ENCODE results near the gene SPDL1.

The SPDL1 gene

DNA sequence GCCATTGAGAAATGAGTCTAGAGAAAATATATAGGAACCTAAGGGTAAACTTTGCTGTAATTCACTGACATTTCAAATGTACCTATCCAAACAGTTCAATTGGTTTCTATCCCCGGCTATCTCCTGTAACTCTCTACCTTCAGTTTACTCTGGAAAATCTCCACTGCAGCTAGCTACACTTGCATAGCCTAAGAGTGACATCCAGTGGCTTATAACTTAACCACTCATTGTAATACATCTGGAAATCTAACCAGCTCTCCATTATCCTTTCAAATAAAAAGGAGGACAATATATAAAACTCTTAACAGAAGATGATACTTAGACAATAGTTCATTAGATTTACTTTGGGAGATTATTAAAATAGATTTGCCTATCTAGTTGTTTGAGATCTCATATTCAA, 35.3 kb upstream of the SPDL1 start:
- no peak overlapping the region for H3K27ac ChIP-seq (ENCODE audit: low read depth in 2 of 2, low read length in 2 of 2)
- no peak overlapping the region for H3K9ac ChIP-seq (ENCODE audit: low read depth in 1 of 2, low read length in 2 of 2)
- no peaks in the 10 kb centered on the region for H3K4me1 ChIP-seq (ENCODE audit: control insufficient read depth in 2 of 2, insufficient read depth in 2 of 2, low read length in 2 of 2)
- H3K36me3 ChIP-seq (ENCODE audit: control insufficient read depth in 2 of 2, insufficient read depth in 2 of 2, low read length in 2 of 2) = no peaks in the 10 kb centered on the region
- H3K27me3 ChIP-seq (ENCODE audit: control insufficient read depth in 2 of 2, insufficient read depth in 2 of 2, low read length in 2 of 2) = peaks cover 0 to 4% of the 10 kb centered on the region in 2 donors
- no peak overlapping the region for H3K4me3 ChIP-seq (ENCODE audit: low read length in 2 of 2)
- H3K9me3 ChIP-seq (ENCODE audit: control insufficient read depth in 2 of 2, low read length in 2 of 2) = no peaks in the 10 kb centered on the region

DNA sequence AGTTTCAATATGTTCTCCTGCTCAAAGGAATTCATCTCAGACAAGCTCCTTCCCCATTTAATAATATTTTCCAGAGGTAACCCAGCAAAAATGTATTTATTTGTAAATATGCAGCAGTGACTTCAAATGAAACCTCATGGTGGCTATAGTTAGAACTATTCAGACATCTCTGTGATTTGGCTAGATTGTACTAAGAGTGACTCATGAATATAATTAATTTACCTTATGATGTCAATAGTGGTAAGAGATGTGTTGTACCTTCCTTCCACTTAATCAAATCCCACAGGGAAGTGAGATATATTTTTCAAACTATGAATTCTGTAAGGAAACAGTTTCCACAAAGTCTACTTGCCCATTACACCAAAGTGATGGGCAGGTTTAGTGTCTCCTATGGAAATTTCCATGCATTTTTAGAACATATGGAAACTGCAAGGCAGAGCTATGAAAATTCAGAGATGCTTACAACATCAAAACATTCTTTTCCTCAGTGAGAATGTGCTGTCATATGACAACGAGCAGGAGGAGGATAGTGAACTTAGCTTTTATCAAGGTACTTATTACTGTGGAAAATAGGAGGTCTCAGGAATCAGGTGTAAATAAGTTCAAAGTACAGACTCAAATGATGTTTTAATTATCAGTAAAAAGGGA, 34.0 kb upstream of the SPDL1 start:
- H3K27ac ChIP-seq (ENCODE audit: low read depth in 2 of 2, low read length in 2 of 2) = no peak overlapping the region
- H3K4me1 ChIP-seq (ENCODE audit: control insufficient read depth in 2 of 2, insufficient read depth in 2 of 2, low read length in 2 of 2) = no peaks in the 10 kb centered on the region
- H3K9ac ChIP-seq (ENCODE audit: low read depth in 1 of 2, low read length in 2 of 2) = no peak overlapping the region
- H3K36me3 ChIP-seq (ENCODE audit: control insufficient read depth in 2 of 2, insufficient read depth in 2 of 2, low read length in 2 of 2) = no peaks in the 10 kb centered on the region
- peaks cover 0 to 4% of the 10 kb centered on the region in 2 donors for H3K27me3 ChIP-seq (ENCODE audit: control insufficient read depth in 2 of 2, insufficient read depth in 2 of 2, low read length in 2 of 2)
- H3K9me3 ChIP-seq (ENCODE audit: control insufficient read depth in 2 of 2, low read length in 2 of 2) = no peaks in the 10 kb centered on the region
- no peak overlapping the region for H3K4me3 ChIP-seq (ENCODE audit: low read length in 2 of 2)

DNA sequence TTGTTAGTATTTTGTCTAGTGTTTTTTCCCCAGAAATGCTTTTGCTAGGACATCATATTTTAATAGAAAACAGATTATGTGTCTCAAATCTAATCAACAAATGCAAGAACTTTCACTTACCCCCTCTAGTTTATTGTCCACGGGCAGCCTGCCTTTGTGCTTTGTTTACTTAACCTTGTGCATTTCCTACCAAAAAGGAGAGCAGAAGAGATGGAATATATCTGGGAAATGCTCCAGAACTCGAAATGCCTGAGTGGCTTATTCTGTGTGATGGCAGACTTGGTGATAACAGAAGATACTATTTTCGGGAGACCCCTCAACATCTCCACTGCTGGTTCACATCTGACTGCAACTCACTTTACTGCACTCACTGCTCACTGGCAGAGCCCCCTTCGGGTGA, 33.3 kb upstream of the SPDL1 start:
- Histone ChIP-seq H3K4me3 (ENCODE audit: low read length in 2 of 2) (no peak overlapping the region), H3K36me3 (ENCODE audit: control insufficient read depth in 2 of 2, insufficient read depth in 2 of 2, low read length in 2 of 2) (no peaks in the 10 kb centered on the region), H3K27me3 (ENCODE audit: control insufficient read depth in 2 of 2, insufficient read depth in 2 of 2, low read length in 2 of 2) (peaks cover 0 to 4% of the 10 kb centered on the region in 2 donors), H3K9ac (ENCODE audit: low read depth in 1 of 2, low read length in 2 of 2) (no peak overlapping the region), H3K27ac (ENCODE audit: low read depth in 2 of 2, low read length in 2 of 2) (no peak overlapping the region), H3K4me1 (ENCODE audit: control insufficient read depth in 2 of 2, insufficient read depth in 2 of 2, low read length in 2 of 2) (no peaks in the 10 kb centered on the region), H3K9me3 (ENCODE audit: control insufficient read depth in 2 of 2, low read length in 2 of 2) (no peaks in the 10 kb centered on the region)

DNA sequence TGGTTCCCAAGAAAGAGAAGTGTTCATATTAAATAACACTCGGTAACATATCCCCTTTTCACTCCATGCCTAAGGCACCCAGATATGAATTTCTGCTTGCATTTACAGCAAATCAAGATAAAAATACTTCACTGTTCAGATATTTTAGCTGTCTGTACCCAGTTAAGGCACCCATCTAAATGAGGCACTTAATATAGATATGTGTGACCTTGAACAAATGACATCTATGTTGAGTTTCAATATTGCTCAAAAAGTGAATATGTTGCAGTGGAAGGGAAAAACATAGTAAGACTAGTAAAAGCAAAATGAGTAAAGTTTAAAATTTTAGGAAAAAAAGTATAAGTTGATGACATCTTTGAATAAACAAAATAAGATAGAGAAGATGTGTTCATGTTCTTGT, 32.4 kb upstream of the SPDL1 start:
- no peak overlapping the region for H3K4me3 ChIP-seq (ENCODE audit: low read length in 2 of 2)
- no peak overlapping the region for H3K27ac ChIP-seq (ENCODE audit: low read depth in 2 of 2, low read length in 2 of 2)
- H3K9me3 ChIP-seq (ENCODE audit: control insufficient read depth in 2 of 2, low read length in 2 of 2) = no peaks in the 10 kb centered on the region
- no peaks in the 10 kb centered on the region for H3K36me3 ChIP-seq (ENCODE audit: control insufficient read depth in 2 of 2, insufficient read depth in 2 of 2, low read length in 2 of 2)
- no peak overlapping the region for H3K9ac ChIP-seq (ENCODE audit: low read depth in 1 of 2, low read length in 2 of 2)
- no peaks in the 10 kb centered on the region for H3K4me1 ChIP-seq (ENCODE audit: control insufficient read depth in 2 of 2, insufficient read depth in 2 of 2, low read length in 2 of 2)
- peaks cover 0 to 4% of the 10 kb centered on the region in 2 donors for H3K27me3 ChIP-seq (ENCODE audit: control insufficient read depth in 2 of 2, insufficient read depth in 2 of 2, low read length in 2 of 2)

DNA sequence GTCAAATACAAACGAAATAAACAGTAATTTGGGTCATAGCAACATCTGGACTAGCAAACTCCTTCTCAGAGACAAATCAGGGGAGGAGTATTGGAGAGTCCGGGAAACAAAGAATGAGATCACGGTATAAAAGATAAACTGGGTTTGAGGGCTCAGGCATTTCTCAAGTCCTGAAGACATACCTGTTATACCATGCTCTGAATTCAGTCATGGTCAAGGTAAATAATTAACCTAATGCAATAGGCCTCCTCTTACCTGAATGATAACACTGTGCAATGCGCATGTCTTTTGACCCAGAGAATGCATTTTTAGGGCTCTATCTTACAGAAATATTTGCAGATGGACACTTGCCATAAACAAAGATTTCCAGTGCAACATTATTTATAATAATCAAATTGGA, 31.9 kb upstream of the SPDL1 start:
- H3K36me3 ChIP-seq (ENCODE audit: control insufficient read depth in 2 of 2, insufficient read depth in 2 of 2, low read length in 2 of 2) = no peaks in the 10 kb centered on the region
- no peak overlapping the region for H3K27ac ChIP-seq (ENCODE audit: low read depth in 2 of 2, low read length in 2 of 2)
- no peak overlapping the region for H3K4me3 ChIP-seq (ENCODE audit: low read length in 2 of 2)
- H3K27me3 ChIP-seq (ENCODE audit: control insufficient read depth in 2 of 2, insufficient read depth in 2 of 2, low read length in 2 of 2) = peaks cover 0 to 4% of the 10 kb centered on the region in 2 donors
- no peak overlapping the region for H3K9ac ChIP-seq (ENCODE audit: low read depth in 1 of 2, low read length in 2 of 2)
- no peaks in the 10 kb centered on the region for H3K4me1 ChIP-seq (ENCODE audit: control insufficient read depth in 2 of 2, insufficient read depth in 2 of 2, low read length in 2 of 2)
- H3K9me3 ChIP-seq (ENCODE audit: control insufficient read depth in 2 of 2, low read length in 2 of 2) = no peaks in the 10 kb centered on the region

DNA sequence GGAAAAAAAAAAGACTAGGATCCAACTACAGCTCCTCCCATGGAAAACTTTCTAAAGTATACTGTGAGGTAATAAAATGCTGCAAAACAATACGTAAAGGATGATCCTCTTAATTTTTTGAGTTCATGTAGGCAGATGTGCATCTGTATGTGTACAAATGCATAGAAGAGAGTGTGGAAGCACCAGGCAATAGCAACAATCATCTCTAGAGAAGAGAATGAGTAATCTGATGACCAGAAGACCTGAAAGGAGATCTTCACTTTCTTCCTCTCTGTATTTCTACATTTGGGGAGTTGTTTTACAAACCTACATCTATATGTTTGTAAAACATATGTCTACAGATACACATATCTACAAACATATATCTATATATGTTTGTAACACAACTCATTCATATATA, 29.3 kb upstream of the SPDL1 start:
- Histone ChIP-seq H3K27ac (ENCODE audit: low read depth in 2 of 2, low read length in 2 of 2) (no peak overlapping the region), H3K9ac (ENCODE audit: low read depth in 1 of 2, low read length in 2 of 2) (no peak overlapping the region), H3K27me3 (ENCODE audit: control insufficient read depth in 2 of 2, insufficient read depth in 2 of 2, low read length in 2 of 2) (peaks cover 0 to 4% of the 10 kb centered on the region in 2 donors), H3K4me1 (ENCODE audit: control insufficient read depth in 2 of 2, insufficient read depth in 2 of 2, low read length in 2 of 2) (no peaks in the 10 kb centered on the region), H3K9me3 (ENCODE audit: control insufficient read depth in 2 of 2, low read length in 2 of 2) (no peaks in the 10 kb centered on the region), H3K36me3 (ENCODE audit: control insufficient read depth in 2 of 2, insufficient read depth in 2 of 2, low read length in 2 of 2) (no peaks in the 10 kb centered on the region), H3K4me3 (ENCODE audit: low read length in 2 of 2) (no peak overlapping the region)

DNA sequence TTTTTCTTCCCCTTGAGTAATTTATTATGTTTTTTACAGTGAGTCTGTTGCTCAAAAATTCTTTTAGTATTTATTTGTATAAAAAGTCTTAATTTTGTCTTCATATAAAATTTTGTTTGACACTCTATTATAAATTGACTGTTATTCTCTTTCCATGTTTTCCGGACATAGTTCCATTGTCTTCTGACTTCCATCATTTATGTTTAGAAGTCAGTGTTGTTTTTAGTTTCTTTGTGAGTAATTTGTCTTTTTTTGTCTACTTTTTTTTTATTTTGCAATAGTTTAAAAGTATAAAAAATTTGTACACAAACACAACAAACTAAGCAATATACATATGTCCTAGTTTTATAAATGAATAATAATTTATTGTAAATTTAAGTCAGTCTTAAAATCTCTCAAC, 25.7 kb upstream of the SPDL1 start:
- no peaks in the 10 kb centered on the region for H3K27me3 ChIP-seq (ENCODE audit: control insufficient read depth in 2 of 2, insufficient read depth in 2 of 2, low read length in 2 of 2)
- H3K4me1 ChIP-seq (ENCODE audit: control insufficient read depth in 2 of 2, insufficient read depth in 2 of 2, low read length in 2 of 2) = no peaks in the 10 kb centered on the region
- H3K36me3 ChIP-seq (ENCODE audit: control insufficient read depth in 2 of 2, insufficient read depth in 2 of 2, low read length in 2 of 2) = no peaks in the 10 kb centered on the region
- H3K9me3 ChIP-seq (ENCODE audit: control insufficient read depth in 2 of 2, low read length in 2 of 2) = no peaks in the 10 kb centered on the region
- no peak overlapping the region for H3K9ac ChIP-seq (ENCODE audit: low read depth in 1 of 2, low read length in 2 of 2)
- no peak overlapping the region for H3K4me3 ChIP-seq (ENCODE audit: low read length in 2 of 2)
- no peak overlapping the region for H3K27ac ChIP-seq (ENCODE audit: low read depth in 2 of 2, low read length in 2 of 2)

DNA sequence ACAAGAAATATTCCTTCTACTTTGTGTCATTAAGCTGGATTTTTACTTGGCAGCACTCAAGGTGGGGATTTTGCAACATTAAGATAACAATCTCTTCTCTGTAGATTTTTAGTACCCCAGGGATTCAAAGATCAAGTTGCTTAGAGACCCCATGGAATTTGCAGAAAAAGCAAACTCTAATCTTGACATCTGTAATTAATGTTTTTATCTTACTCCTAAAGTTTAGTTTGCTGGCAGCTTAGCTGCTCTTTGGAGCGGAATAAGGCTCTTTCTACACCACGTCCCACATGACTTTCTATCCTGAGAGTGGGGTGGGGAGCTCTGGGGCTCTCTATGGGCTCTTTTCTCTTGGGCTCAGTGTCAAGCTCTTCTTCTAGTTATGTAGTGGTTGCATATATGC, 21.7 kb upstream of the SPDL1 start:
- no peak overlapping the region for H3K27ac ChIP-seq (ENCODE audit: low read depth in 2 of 2, low read length in 2 of 2)
- no peak overlapping the region for H3K4me3 ChIP-seq (ENCODE audit: low read length in 2 of 2)
- no peaks in the 10 kb centered on the region for H3K9me3 ChIP-seq (ENCODE audit: control insufficient read depth in 2 of 2, low read length in 2 of 2)
- no peaks in the 10 kb centered on the region for H3K4me1 ChIP-seq (ENCODE audit: control insufficient read depth in 2 of 2, insufficient read depth in 2 of 2, low read length in 2 of 2)
- no peaks in the 10 kb centered on the region for H3K36me3 ChIP-seq (ENCODE audit: control insufficient read depth in 2 of 2, insufficient read depth in 2 of 2, low read length in 2 of 2)
- no peak overlapping the region for H3K9ac ChIP-seq (ENCODE audit: low read depth in 1 of 2, low read length in 2 of 2)
- no peaks in the 10 kb centered on the region for H3K27me3 ChIP-seq (ENCODE audit: control insufficient read depth in 2 of 2, insufficient read depth in 2 of 2, low read length in 2 of 2)

DNA sequence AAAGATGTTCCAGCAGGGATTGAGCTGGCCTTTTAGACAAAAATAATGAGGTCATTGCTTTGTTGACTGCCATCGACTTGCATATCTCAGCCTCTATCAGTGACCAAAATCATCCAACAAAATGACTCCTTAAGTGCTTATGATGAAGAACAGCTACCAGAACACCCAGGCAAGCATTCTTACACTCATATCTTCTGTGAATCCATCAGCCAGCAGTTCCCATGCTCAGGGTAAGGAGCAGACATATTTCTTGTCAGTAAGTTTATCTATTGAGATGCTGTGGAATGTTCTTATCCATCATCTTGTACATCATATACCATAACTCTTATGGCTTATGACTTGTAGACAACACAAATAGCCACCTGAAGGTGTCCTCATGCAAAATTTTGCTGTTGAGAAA, 20.2 kb upstream of the SPDL1 start:
- no peaks in the 10 kb centered on the region for H3K9me3 ChIP-seq (ENCODE audit: control insufficient read depth in 2 of 2, low read length in 2 of 2)
- no peaks in the 10 kb centered on the region for H3K36me3 ChIP-seq (ENCODE audit: control insufficient read depth in 2 of 2, insufficient read depth in 2 of 2, low read length in 2 of 2)
- no peak overlapping the region for H3K27ac ChIP-seq (ENCODE audit: low read depth in 2 of 2, low read length in 2 of 2)
- H3K9ac ChIP-seq (ENCODE audit: low read depth in 1 of 2, low read length in 2 of 2) = no peak overlapping the region
- no peak overlapping the region for H3K4me3 ChIP-seq (ENCODE audit: low read length in 2 of 2)
- H3K4me1 ChIP-seq (ENCODE audit: control insufficient read depth in 2 of 2, insufficient read depth in 2 of 2, low read length in 2 of 2) = no peaks in the 10 kb centered on the region
- H3K27me3 ChIP-seq (ENCODE audit: control insufficient read depth in 2 of 2, insufficient read depth in 2 of 2, low read length in 2 of 2) = no peaks in the 10 kb centered on the region

DNA sequence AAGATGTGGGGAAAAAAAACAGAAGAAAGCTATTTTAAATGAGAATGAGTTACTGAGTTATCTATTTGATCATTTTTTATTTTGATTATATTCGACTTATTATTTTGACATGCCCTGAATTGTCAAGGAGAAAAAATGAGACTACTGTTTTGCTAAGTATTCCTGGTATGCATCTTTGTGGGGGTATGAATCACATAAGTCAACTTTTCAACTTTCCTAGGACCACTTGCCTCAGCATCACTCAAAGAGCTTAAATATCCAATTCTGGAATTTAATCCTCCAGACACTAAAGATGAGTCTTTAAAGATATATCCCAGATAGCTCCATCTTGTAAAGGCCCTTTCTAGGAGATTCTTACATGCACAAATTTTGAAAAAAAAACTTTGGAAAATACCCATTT, 17.4 kb upstream of the SPDL1 start:
- no peaks in the 10 kb centered on the region for H3K9me3 ChIP-seq (ENCODE audit: control insufficient read depth in 2 of 2, low read length in 2 of 2)
- no peaks in the 10 kb centered on the region for H3K4me1 ChIP-seq (ENCODE audit: control insufficient read depth in 2 of 2, insufficient read depth in 2 of 2, low read length in 2 of 2)
- H3K27ac ChIP-seq (ENCODE audit: low read depth in 2 of 2, low read length in 2 of 2) = no peak overlapping the region
- peaks cover 2 to 6% of the 10 kb centered on the region in 2 donors for H3K27me3 ChIP-seq (ENCODE audit: control insufficient read depth in 2 of 2, insufficient read depth in 2 of 2, low read length in 2 of 2)
- H3K4me3 ChIP-seq (ENCODE audit: low read length in 2 of 2) = no peak overlapping the region
- no peak overlapping the region for H3K9ac ChIP-seq (ENCODE audit: low read depth in 1 of 2, low read length in 2 of 2)
- H3K36me3 ChIP-seq (ENCODE audit: control insufficient read depth in 2 of 2, insufficient read depth in 2 of 2, low read length in 2 of 2) = no peaks in the 10 kb centered on the region

DNA sequence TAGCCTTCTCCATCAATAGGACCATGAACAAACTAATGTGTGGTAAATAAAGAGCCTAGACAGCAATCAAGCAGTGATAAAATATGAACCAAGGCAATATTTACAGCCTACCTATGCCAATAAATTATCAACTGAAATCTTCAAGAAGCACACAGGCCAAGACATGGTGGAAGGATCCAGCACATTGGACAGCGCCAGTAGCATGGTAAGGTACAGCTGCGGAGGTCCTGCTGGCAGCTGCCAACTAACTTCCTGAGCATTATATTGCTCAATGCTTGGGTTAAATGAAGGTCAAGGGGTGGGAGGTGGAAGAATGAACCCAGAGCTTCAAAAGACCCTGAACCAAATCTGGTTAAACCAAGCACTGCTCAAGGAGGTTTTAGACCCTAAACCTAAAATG, 16.5 kb upstream of the SPDL1 start:
- Histone ChIP-seq H3K9me3 (ENCODE audit: control insufficient read depth in 2 of 2, low read length in 2 of 2) (no peaks in the 10 kb centered on the region), H3K4me1 (ENCODE audit: control insufficient read depth in 2 of 2, insufficient read depth in 2 of 2, low read length in 2 of 2) (no peaks in the 10 kb centered on the region), H3K9ac (ENCODE audit: low read depth in 1 of 2, low read length in 2 of 2) (no peak overlapping the region), H3K36me3 (ENCODE audit: control insufficient read depth in 2 of 2, insufficient read depth in 2 of 2, low read length in 2 of 2) (no peaks in the 10 kb centered on the region), H3K4me3 (ENCODE audit: low read length in 2 of 2) (no peak overlapping the region), H3K27me3 (ENCODE audit: control insufficient read depth in 2 of 2, insufficient read depth in 2 of 2, low read length in 2 of 2) (peaks cover 2 to 6% of the 10 kb centered on the region in 2 donors), H3K27ac (ENCODE audit: low read depth in 2 of 2, low read length in 2 of 2) (no peak overlapping the region)

Data from mucosa of rectum (tissue), 2 donors.